ENCODE data around the gene SV2B.

Gene SV2B

DNA sequence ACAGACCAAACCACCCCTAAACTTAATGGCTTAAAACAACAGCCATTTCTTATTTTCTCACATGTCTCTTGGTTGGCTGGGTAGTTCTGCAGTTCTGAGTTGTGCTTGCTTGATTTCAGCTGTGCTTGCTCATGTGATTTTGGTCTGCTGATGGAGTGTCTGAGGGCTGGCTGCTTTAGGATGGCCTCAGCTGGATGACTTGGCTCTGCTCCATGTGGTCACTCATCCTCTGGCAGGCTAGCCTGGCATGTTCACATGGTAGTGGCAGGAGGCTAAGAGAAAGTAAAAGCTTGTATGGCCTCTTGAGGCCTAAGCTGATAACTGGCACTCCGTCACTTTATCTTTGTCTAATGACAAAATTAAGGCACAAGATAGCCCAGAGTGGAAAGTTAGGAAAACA is 4.1 kb downstream of the SV2B start:
- DNase-seq = no peak

DNA sequence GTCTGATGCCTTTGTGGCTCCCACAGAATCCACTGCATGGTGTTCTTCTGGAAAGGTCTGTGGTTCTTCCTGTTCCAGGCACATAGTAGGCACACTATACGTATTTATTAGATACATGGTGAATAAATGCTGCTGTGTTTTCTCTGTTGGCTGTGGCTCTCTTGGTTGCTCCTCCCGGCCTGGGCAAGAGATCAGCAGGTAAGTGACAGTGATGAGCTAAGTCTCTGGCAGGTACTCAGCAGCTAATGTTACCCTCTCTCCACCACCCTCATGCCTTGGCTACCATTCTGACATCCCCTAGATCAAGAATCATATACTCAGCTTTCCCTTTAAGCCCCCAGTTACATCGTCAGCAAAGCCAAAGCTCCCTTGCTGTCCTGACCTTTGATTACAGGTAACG is 8.4 kb downstream of the SV2B start:
- DNase-seq = no peak

DNA sequence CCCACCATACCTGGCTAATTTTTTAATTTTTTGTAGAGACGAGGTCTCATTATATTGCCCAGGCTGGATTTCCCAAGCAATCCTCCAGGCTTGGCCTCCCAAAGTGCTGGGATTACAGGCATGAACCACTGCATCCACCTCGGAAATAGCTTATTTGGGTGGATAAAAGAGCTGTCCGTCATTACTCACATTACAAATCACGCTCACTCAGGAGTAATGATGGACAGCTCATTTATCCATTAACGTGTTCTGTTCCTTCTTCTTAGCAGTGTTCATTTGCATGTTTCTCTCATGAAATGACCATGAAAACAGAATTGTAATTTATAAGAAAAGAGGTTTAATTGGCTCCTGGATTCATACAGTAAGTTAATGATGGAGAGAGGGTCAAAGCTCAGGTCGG is 9.8 kb downstream of the SV2B start:
- DNase-seq = no peak

DNA sequence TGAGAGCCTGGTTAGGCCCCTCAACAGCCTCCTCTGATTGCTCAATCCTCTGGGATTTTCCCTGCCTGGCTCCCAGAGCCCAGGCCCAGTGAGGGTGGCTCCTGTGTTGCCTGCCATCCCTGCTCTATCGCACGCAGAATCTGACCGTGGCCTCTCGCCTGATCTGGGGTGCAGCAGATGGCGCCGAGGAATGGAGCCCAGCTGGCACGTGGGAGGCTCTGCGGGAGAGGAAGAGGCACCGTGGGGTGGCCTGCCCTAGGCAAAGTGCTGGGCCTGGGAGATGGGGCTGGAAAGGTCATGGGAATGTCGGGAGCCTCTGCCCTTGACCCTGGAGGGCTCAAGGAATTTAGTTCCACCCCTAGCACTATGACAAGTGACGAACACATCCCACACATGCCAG is 10.3 kb downstream of the SV2B start:
- DNase-seq = no peak

DNA sequence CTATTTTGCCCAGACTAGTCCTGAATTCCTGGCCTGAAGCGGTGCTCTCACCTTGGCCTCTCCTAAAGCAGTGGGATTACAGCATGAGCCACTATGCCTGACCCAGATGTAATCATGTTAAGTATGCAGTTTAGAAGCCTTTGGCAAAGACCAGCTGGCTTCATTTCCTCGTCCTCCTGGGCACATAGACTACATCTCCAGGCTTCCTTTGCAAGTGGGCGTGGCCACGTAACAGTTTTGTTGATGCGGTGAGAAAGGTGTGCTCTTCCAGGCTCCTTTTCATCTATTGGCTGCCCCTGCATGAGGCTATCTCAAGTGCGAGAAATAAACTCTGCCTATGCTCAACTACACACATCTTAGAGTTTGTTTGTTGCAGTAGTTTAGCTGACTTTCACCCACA is 13.0 kb downstream of the SV2B start:
- DNase-seq = no peak

DNA sequence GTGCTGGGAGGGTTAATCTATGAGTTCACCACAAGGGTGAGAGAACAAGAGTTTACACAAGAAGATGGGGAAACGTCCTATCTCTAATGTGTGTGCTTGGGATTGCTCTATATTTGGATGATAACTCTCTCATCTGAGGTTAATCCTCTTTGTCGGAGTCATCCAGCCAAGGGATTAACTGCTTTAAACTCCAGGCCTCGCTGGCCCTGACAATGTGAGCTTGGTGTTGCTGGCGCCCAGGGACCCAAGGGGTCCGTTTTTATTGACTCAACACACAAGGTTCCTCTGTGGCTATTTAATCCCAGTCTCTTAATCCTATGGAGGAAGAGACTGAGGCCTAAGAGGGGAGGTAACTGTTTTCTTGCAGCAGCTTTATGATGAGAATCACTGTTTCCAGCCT is 14.2 kb downstream of the SV2B start:
- DNase-seq = no peak

DNA sequence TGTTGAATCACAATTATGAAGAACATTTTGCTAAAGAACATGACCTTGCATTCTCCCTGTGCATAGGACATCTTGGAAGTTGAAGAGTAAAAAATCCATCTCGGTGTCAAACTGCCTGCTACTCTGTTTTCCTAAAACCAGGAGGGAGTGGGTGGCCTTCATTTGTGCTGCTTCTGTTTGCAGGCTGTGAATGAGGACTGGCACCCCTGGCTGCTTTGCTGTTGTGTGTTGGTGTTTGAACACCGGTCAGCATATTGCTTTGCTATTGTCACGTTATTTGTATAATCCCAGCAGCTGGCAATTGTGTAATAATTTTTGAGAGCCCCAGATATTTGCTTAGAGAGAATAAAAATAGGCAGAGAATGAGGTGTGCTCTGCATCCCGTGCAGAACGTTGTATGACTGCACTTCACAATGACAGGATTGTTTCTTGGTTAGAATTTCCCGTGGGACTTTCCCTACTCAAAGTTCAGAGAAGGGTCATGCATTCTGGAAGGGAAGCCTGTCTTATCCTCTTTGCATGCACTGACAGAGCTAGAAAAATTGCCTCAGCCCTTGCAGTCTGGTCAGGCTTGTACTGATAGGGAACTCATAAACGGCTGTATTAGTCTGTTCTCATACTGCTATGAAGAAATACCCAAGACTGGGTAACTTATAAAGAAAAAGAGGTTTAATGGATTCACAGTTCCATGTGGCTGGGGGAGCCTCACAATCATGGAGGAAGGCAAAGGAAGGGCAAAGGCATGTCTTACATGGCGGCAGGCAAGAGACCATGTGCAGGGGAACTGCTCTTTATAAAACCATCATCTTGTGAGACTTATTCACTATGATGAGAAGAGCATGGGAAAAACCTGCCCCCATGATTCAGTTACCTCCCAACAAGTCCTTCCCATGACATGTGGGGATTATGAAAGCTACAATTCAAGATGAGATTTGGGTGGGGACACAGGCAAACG is 16.3 kb downstream of the SV2B start:
- DNase-seq = no peak

DNA sequence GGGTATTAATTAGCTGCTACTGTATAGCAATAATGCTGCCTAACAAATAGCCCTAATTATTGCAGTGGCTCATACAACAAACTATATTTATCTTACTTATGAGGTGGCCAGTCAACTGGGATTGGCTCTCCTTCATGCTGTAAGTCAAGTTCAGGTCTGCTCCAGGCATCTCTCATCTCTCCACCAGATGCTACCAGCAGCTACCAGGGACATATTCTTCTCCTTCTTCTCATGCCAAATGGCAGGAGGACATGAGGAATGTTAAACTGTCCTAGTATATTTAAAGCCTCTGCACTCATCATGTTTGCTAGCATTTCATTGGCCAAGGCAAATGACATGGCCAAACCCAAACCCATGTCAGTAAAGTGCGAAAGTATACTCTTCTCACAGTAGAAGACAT is 17.3 kb downstream of the SV2B start:
- no peak for DNase-seq

DNA sequence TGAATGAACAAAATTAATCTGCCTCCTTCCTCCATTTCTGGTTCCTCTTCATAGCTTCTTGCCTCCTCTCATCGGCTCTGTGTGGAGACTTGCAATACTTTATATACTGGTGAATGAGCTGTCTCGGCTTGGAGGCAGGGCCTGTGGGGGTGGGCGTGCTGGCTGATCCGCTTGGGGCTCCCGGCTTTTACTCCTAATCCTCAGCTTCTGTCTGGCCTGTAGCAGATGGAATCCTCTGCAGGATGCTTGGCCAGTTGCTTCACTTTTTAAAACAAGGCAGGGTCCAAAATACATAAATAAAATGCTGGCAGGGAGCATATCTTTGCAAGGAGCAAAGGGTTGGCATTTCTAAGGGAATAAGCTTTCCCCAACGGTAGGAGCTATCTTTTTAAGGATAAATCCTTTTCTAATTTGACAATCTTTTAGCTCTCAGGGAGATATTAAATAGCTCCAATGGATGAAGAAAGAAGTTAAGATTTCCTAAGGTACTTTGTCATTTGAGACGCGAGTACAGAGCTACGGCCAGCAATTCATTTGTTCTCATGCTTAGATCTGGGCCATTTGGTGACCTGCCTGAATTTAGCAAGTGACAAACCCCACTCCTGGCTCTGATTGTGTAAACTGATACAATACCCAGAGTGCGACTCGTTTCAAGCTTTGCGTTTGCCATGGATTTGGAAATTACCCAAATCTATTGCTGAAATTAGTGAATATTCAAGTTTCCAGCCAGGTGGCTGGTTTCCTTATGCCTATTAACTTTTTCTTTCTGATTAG is 18.9 kb downstream of the SV2B start:
- DNase-seq = no peak

DNA sequence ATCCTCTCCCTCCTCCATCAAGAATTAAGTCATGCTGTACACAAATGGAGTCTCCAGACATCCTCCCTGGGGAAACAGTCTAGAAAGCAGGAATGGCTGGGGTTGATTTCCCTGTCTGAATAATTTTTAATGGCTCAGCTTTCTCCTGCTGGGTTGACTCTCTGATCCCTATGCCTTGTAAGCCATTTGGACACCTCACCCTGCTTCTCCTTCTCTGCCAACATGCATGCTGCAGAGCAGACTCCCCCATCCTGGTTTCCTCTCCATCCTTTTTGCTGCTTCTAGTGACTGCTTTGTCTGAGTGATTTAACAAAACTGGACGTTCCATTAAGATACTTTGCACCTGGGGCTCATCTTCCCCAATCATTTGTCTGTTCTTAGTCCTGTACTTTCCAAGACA is 22.2 kb downstream of the SV2B start:
- DNase-seq = no peak

DNA sequence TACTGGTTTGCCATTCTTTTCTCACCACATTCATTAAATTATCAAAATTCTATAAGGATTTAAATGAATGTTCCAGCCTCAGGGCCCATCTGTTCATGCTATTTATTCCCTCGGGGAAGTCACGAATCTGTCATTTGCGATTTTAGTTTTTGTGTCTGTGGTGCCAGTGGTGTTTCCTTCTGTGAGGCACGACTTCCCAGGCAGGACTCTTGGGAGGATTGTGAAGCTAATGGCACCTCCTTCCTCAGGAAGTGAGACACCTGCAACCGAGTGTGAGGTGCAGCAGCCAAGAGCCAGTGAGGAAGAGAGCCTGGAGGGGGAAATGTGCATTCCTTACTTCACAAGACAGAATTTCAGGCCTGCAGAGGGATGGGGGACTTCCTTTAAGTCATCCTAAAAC is 24.1 kb downstream of the SV2B start:
- DNase-seq = no peak

DNA sequence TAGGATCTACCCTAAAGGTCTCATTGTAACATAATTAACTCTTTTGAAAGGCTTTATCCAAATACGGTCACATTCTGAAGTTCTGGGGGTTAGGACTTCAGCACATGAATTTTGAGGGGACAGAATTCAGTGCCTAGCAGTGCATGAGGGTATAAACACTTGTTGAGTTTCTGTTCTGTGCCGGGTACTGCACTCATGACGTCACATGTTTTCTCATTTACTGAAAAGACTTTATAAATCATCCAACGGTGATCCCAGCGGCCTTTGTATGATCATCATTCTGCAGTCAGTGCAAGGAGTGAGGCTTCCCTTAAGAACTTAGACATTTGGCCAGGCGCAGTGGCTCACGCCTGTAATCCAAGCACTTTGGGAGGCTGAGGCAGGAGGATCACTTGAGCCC is 25.1 kb downstream of the SV2B start:
- no peak for DNase-seq

DNA sequence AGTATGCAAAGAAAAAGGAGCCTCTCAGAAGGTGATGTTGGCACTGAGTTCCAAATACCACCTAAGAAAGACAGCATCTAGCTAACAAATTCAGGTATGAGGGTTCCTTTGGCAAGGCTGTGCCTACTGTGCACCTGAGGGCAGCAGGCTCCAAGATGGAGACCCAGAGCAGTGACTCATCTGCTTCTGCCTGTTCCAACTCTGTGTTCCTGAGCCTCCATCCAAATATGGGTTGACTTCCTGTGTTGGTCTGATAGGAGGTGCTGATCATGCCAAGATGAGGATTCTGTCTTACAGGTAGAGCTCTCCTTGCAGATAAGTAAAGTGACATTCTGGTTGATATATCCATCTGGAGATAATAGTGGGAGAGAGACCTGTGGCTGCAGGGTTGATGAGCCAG is 26.0 kb downstream of the SV2B start:
- DNase-seq = no peak

DNA sequence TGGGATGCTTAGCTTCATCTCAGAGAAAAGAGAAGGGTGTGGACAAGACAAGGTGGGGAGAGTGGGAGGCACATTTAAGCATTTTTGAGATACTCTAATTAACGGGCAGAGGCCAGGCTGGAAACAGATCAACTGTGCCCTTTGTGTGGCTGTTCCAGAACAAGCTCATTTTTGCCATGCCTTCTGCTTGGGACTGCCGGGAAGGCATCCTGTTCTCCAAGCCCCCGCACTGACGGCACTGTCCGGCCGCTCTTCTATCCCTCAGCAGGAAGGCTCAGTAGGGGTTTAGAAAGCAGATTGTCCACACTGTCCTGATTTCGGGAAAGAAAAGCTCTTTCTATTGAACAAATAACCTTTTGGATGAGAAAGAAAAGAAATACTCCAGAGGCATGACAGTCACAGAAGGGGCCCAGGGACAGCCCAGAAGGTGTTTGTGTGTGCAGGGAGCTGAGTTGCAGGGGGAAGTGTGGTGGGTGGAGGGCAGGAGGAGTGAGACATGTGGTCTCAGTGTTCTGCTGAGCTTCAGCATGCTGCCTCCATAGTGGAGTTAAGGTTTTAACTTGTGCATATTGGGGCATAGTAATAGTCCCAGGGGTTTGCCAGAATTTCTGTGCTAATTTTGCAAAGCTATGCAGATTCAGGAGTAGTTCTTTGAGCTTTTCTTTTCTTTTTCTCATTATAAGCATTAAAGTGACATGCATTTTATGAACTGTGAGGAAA is 27.3 kb downstream of the SV2B start:
- DNase-seq = no peak

DNA sequence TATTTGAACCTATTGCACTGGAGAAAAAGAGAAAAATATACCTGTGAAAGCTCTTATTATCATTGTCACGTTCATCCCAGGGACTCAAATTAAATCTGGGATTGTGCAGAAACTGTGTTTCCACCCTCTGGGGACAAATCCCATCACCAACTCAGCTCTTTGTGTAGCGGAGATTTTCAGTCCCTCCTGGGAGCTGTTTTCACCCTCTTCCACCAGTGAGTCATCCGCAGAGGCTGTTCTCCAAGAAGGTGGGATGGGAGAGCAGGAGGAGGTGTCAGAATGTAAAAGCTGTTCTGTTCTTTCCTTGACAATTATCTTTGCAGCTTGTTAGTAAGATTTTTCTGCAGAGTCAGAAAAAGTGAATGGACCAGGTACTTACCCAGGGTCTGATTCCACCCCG is 28.0 kb downstream of the SV2B start:
- no peak for DNase-seq

DNA sequence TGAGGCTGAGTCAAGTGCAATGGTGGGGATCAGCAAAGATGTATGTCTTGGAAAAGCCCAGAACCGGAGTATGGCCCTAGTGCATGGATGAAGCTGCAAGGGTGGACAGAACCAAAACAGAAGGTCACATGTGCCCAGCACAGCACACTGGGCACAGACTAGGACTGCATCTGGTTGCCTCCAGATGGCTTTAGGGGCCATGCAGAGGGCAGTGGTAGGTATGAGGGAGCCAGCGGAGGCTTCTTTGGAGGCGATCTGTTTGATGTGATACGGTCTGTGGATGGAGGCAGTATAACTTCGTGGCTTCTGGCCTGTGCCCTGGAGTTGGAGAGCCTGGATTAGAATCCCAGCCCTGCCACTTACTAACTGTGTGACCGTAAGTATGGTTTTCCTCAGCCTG is 29.4 kb downstream of the SV2B start:
- no peak for DNase-seq

DNA sequence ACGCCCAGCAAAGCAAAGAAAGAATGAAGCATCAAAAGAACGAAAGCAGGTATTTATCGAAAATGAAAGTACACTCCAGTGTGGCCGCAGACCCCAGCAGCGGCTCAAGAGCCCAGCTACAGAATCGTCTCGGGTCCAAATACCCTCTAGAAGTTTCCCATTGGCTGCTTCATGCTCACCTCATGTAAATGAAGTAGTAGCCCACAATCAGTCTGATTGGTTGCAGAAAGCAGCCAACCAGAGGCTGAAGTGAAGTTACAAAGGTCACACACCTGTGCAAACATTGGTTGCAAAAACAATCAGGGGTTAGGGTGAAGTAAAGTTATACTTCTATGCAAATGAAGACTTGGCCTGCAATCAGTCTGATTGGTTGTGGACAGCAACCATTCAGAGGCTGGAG is 32.0 kb downstream of the SV2B start:
- DNase-seq = no peak

DNA sequence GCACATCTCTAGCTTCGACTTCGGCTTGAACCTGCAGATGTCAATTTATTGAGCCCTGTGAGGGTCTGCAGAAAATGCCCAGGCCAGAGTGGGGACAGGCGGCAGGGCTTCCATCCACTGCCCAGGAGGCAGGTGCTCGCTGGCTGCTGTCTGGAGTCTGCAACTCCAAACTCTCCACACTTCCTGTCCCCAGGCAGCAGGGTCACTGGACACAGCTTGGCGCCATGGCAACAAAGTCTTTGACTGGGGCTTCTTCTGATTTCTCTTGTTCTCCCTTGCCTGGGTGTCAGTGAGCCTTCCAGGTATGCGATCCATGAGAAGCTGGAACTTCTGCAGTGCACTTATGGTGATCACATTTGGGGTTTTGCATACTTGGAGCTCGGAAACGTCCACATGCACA is 33.5 kb downstream of the SV2B start:
- DNase-seq = no peak

DNA sequence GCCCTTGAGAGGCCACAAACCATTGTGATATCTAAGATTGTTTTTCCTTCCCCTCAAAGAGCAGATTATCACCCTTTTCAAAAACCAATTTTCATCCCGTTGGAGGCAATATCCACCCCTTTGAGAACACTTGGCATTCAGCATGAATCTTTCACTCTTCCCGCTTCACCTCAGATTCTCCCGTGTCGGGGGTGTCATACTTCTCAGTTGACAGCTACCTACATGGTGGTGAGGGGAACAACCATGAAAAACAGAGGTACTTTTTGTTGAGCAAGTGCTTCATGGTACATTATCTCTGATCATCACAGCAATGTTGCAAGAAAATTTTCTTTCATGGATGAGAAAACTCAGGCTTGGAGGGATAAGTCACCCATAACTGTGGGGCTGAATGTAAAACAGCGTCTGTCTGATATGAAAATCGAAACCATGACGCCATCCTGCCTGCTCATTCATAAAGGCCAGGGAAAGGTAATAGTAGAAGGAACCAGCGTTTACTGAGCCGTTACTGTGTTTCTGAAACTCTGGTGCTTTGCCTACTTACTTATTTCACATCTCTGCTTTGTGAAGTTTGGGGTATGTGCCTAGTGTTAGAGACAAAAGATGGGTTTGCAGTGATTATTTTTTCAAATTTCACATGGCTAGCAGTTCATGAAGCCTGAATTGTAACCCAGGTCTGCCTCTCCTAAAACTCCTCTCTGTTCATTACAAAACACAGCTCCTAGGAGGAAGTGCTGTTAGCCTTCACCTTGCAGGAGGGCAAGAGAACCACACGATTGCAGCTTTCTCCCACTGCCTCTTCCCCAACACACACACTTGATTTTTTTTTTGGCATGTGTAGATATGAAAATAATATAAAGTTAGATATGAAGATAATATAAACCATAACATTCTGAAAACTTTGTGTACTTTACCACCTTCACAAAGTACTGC is 35.4 kb downstream of the SV2B start:
- no peak for DNase-seq

DNA sequence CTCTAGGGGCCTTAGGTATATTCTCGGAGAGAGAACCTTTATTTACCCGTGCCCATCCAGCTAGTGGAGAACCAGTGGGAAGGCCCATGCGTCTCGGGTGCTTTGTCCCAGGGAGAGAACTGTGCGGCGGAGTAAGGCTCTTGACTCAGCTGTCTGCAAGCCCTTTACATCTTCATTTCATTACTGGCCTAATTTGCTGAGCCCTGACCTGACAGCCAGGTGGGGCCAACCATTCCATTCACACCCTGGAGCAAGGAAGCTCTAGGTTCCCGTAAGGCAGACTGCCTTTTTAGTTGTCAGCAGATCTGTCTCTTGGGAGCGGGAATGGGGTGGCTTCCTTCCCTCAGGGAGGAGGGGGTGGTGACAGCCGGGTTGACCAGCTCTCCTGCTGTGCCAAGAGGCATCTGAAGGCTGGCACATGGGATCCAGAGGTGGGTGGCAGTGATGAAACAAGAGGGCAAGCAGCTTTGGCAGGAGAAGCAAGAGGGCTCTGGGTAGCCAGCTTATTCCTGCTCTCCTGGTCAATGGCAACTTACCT is 36.4 kb downstream of the SV2B start:
- DNase-seq = no peak

DNA sequence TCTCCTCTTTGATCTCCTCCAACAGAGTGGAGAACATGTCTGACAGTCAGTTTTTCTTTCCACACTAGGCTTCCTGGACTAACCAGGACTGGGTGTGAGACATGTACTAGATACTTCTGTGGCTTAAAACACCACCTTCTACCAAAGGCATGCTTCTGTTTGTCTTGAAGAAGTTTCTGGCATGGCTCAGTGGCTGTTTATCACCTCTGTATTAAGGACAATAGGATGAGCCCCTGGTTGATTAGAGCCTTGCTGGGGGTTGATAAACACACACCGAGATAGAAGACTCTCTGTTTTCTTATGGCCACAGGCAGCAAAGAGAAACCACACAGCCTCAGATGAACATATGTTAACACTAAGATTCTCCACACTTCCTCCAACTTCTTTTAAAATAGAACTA is 40.5 kb downstream of the SV2B start:
- no peak for DNase-seq

DNA sequence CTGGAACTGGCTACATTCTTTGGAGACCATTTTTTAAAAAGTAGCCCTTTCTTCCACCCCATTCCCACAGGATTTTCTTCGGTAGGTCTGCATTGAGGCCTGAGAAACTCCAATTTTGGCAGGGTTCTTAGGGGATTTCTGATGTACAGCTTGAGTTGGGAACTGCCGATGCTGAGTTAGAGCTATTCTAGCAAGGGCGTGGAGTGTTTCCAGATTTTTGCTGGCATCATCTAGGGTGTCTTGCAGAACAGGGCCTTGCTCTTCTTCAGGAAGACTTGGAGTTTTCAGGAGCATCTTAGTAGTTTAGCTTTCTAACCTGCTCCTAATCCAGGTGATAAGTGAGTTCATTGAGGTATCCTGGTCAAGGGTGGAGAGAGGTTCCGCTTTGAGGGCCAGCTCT is 41.0 kb downstream of the SV2B start:
- DNase-seq = no peak
